Measurements from ENCODE around the gene VIT.
A peak's percentile ranks its signal among the peaks of the same experiment; 100 is the strongest.

VIT gene

GRCh38 chr2:36770542-36771287, 74.2 kb downstream of the VIT start:
- DNase-seq, result no peak

- DNase-seq, result no peak
Observed at GRCh38 chr2:36771671-36772070, 75.2 kb downstream of the VIT start.

- no peak for DNase-seq
Observed at GRCh38 chr2:36773947-36774346, 77.4 kb downstream of the VIT start.

GRCh38 chr2:36775261-36775660, 78.8 kb downstream of the VIT start:
- DNase-seq, result no peak

GRCh38 chr2:36775806-36776205, 79.3 kb downstream of the VIT start:
- no peak for DNase-seq

- no peak for DNase-seq
Observed at GRCh38 chr2:36777272-36777671, 80.8 kb downstream of the VIT start.

- DNase-seq, result no peak
Observed at GRCh38 chr2:36777788-36778187, 81.3 kb downstream of the VIT start.

GRCh38 chr2:36779462-36779861, 83.0 kb downstream of the VIT start:
- DNase-seq, result no peak

- DNase-seq, result no peak
Observed at GRCh38 chr2:36780231-36780839, 83.8 kb downstream of the VIT start.

- no peak for DNase-seq
Observed at GRCh38 chr2:36781907-36782720, 85.6 kb downstream of the VIT start.

- no peak for DNase-seq
Observed at GRCh38 chr2:36783246-36783645, 86.7 kb downstream of the VIT start.

- DNase-seq, result peak; percentile 58
Observed at GRCh38 chr2:36785179-36785795, 88.8 kb downstream of the VIT start.

- no peak for DNase-seq
Observed at GRCh38 chr2:36789181-36789804, 92.8 kb downstream of the VIT start.

- DNase-seq, result no peak
Observed at GRCh38 chr2:36792951-36793350, 96.4 kb downstream of the VIT start.

- no peak for DNase-seq
Observed at GRCh38 chr2:36797324-36798070, 101.0 kb downstream of the VIT start.

- DNase-seq, result no peak
Observed at GRCh38 chr2:36798724-36799123, 102.2 kb downstream of the VIT start.

- DNase-seq, result peak; percentile 58
Observed at GRCh38 chr2:36800381-36800780, 103.9 kb downstream of the VIT start.

GRCh38 chr2:36801088-36801487, 104.6 kb downstream of the VIT start:
- DNase-seq, result no peak

GRCh38 chr2:36802952-36803351, 106.4 kb downstream of the VIT start:
- DNase-seq, result no peak

- no peak for DNase-seq
Observed at GRCh38 chr2:36805635-36806224, 109.2 kb downstream of the VIT start.

- DNase-seq, result no peak
Observed at GRCh38 chr2:36807223-36807886, 110.8 kb downstream of the VIT start.

All from CD4-positive, alpha-beta T cell treated with Interleukin-15 for 1 hour (primary cell).